Immature natural killer cell (primary cell): ENCODE measurements around the gene ABCB6. TPM values are rescaled to one million over a fixed set of nuclear protein-coding genes. Genes with fewer than 3 reads are reported as not detected.
"Not testable (repeated sequence)": the region's sequence is repeated elsewhere in the genome, so short reads cannot be mapped to it uniquely, and the experiment has no call there.

Experiments
- DNase-seq, 3 donors: peaks; one replicate each; pipeline ENCODE4 v3.0.0; 2022; ENCODE audit warnings: mixed read lengths in 1 of 3
- H3K27ac Mint-ChIP-seq, 6 donors: one replicate each; pipeline ENCODE4 v1.8.0; 2020; ENCODE audit warnings: mixed read lengths in 6 of 6, mild to moderate bottlenecking in 5 of 6, inconsistent platforms in 4 of 6, moderate library complexity in 3 of 6
- H3K27me3 Mint-ChIP-seq, 3 donors: one replicate each; pipeline ENCODE4 v1.8.0; 2020 to 2021; ENCODE audit warnings: low read depth in 3 of 3, mild to moderate bottlenecking in 3 of 3, mixed read lengths in 3 of 3, moderate library complexity in 3 of 3, inconsistent platforms in 1 of 3
- H3K36me3 Mint-ChIP-seq, 3 donors: one replicate each; pipeline ENCODE4 v1.8.0; 2020; ENCODE audit warnings: mixed read lengths in 3 of 3, inconsistent platforms in 2 of 3, mild to moderate bottlenecking in 2 of 3
- H3K4me1 Mint-ChIP-seq, 2 donors: one replicate each; pipeline ENCODE4 v1.8.0; 2020; ENCODE audit warnings: inconsistent platforms in 2 of 2, mild to moderate bottlenecking in 2 of 2, mixed read lengths in 2 of 2, moderate library complexity in 1 of 2
- H3K4me3 Mint-ChIP-seq, 5 donors: one replicate each; pipeline ENCODE4 v1.8.0; 2020; ENCODE audit warnings: mild to moderate bottlenecking in 5 of 5, mixed read lengths in 5 of 5, inconsistent platforms in 3 of 5, moderate library complexity in 3 of 5
- H3K9me3 Mint-ChIP-seq, 6 donors: one replicate each; pipeline ENCODE4 v1.8.0; 2020; ENCODE audit warnings: mild to moderate bottlenecking in 6 of 6, mixed read lengths in 6 of 6, inconsistent platforms in 4 of 6, moderate library complexity in 3 of 6
- polyA plus RNA-seq, 3 donors: library from polyadenylated mRNA; unstranded; fragments of 300-500 nt; fragmentation: Illumina TruSeq; gene quantifications; one replicate each; pipeline ENCODE4 v1.2.3, GENCODE V29; 2021

ABCB6 gene
- polyA plus RNA-seq: 1 to 10 TPM in 2 of 3 donors, under 1 TPM in 1; 0.21 to 3.7 (median 1.2) TPM

- Mint-ChIP-seq H3K4me1 (peaks cover 17 to 20% of the 10 kb centered on the region in 2 donors), H3K27ac (peak within 1 kb of the TSS; percentile 70 to 94 (median 76)), H3K4me3 (peak within 1 kb of the TSS; percentile 78 to 89 (median 82)), H3K27me3 (peaks cover 8 to 13% (median 8%) of the 10 kb centered on the region in 3 donors), H3K9me3 (peaks cover 0 to 1% (median 0%) of the 10 kb centered on the region in 6 donors), H3K36me3 (peaks cover 8 to 26% (median 11%) of the 10 kb centered on the region in 3 donors)
- peak; percentile 81 to 84 (median 82) for DNase-seq
Observed at GRCh38 chr2:219218732-219219701, at the start of gene ABCB6. ABCB6 (minus strand) TSS chr2:219218958; CDS start chr2:219218673, 285 bp downstream.

GRCh38 chr2:219268294-219268693 lies 49.5 kb upstream of the ABCB6 start:
- H3K4me3 Mint-ChIP-seq: no peak overlapping the region
- no peaks in the 10 kb centered on the region for H3K9me3 Mint-ChIP-seq
- peaks cover 0 to 3% (median under 1%) of the 10 kb centered on the region in 3 donors for H3K27me3 Mint-ChIP-seq
- H3K4me1 Mint-ChIP-seq: no peaks in the 10 kb centered on the region
- no peak for DNase-seq
- no peak overlapping the region for H3K27ac Mint-ChIP-seq
- H3K36me3 Mint-ChIP-seq: no peaks in the 10 kb centered on the region

GRCh38 chr2:219266886-219267285 lies 48.1 kb upstream of the ABCB6 start:
- Mint-ChIP-seq H3K4me1 (no peaks in the 10 kb centered on the region), H3K27ac (no peak overlapping the region)

GRCh38 chr2:219266232-219266631 lies 47.5 kb upstream of the ABCB6 start:
- H3K9me3 Mint-ChIP-seq: no peaks in the 10 kb centered on the region
- H3K36me3 Mint-ChIP-seq: no peaks in the 10 kb centered on the region
- H3K4me1 Mint-ChIP-seq: no peaks in the 10 kb centered on the region
- no peak overlapping the region for H3K4me3 Mint-ChIP-seq
- no peak overlapping the region for H3K27ac Mint-ChIP-seq
- DNase-seq: no peak
- H3K27me3 Mint-ChIP-seq: peaks cover 0 to 6% (median 5%) of the 10 kb centered on the region in 3 donors

More at GRCh38 chr2:219266886-219267285, 48.1 kb upstream of the ABCB6 start:
- Mint-ChIP-seq H3K27me3 (peaks cover 0 to 4% (median 3%) of the 10 kb centered on the region in 3 donors), H3K9me3 (no peaks in the 10 kb centered on the region), H3K4me3 (no peak overlapping the region), H3K36me3 (no peaks in the 10 kb centered on the region)
- DNase-seq: no peak

GRCh38 chr2:219261024-219261855 lies 42.5 kb upstream of the ABCB6 start:
- Mint-ChIP-seq H3K27me3 (peaks cover 5 to 13% (median 8%) of the 10 kb centered on the region in 3 donors), H3K4me1 (no peaks in the 10 kb centered on the region), H3K9me3 (no peaks in the 10 kb centered on the region), H3K27ac (no peak overlapping the region), H3K4me3 (no peak overlapping the region), H3K36me3 (no peaks in the 10 kb centered on the region)
- DNase-seq: no peak

GRCh38 chr2:219258942-219259341 lies 40.2 kb upstream of the ABCB6 start:
- peaks cover 7 to 20% (median 17%) of the 10 kb centered on the region in 3 donors for H3K27me3 Mint-ChIP-seq
- DNase-seq, H3K4me3 Mint-ChIP-seq, H3K36me3 Mint-ChIP-seq, H3K27ac Mint-ChIP-seq, H3K9me3 Mint-ChIP-seq, H3K4me1 Mint-ChIP-seq: not testable (repeated sequence)

GRCh38 chr2:219254590-219255201 lies 35.9 kb upstream of the ABCB6 start:
- H3K4me3 Mint-ChIP-seq: peak overlapping the region; percentile 84 to 89 (median 88)
- no peaks in the 10 kb centered on the region for H3K9me3 Mint-ChIP-seq
- peaks cover 11 to 25% (median 15%) of the 10 kb centered on the region in 3 donors for H3K27me3 Mint-ChIP-seq
- peaks cover 37 to 40% of the 10 kb centered on the region in 2 donors for H3K4me1 Mint-ChIP-seq
- peaks cover 0 to 13% (median 5%) of the 10 kb centered on the region in 3 donors for H3K36me3 Mint-ChIP-seq
- H3K27ac Mint-ChIP-seq: peak overlapping the region; percentile 93 to 97 (median 94)
- peak; percentile 68 to 75 (median 69) for DNase-seq

- peak within 1 kb of the TSS; percentile 86 to 95 (median 89) for H3K4me3 Mint-ChIP-seq
- peak within 1 kb of the TSS; percentile 94 to 98 (median 96) for H3K27ac Mint-ChIP-seq
- H3K36me3 Mint-ChIP-seq: peaks cover 0 to 20% (median 8%) of the 10 kb centered on the region in 3 donors
- H3K9me3 Mint-ChIP-seq: no peaks in the 10 kb centered on the region
- H3K27me3 Mint-ChIP-seq: peaks cover 9 to 25% (median 15%) of the 10 kb centered on the region in 3 donors
- peak; percentile 85 to 91 (median 89) for DNase-seq
- peaks cover 45 to 47% of the 10 kb centered on the region in 2 donors for H3K4me1 Mint-ChIP-seq
Observed at GRCh38 chr2:219253753-219254589, 35.2 kb upstream of the ABCB6 start, which contains the start of gene TUBA4A. TUBA4A (minus strand) TSS chr2:219253918; CDS start chr2:219253858, 60 bp downstream.

GRCh38 chr2:219252900-219253752 lies 34.4 kb upstream of the ABCB6 start, which contains the start of gene TUBA4B:
TUBA4B (plus strand) TSS chr2:219253243; CDS start chr2:219253408, 165 bp downstream.
- peak; percentile 49 to 56 (median 54) for DNase-seq
- Mint-ChIP-seq H3K4me1 (peaks cover 53 to 56% of the 10 kb centered on the region in 2 donors), H3K4me3 (peak within 1 kb of the TSS; percentile 86 to 95 (median 89)), H3K27me3 (peaks cover 11 to 27% (median 15%) of the 10 kb centered on the region in 3 donors), H3K27ac (peak within 1 kb of the TSS; percentile 94 to 98 (median 96)), H3K36me3 (peaks cover 0 to 24% (median 12%) of the 10 kb centered on the region in 3 donors), H3K9me3 (no peaks in the 10 kb centered on the region)

- peak overlapping the region; percentile 81 to 98 (median 96) for H3K27ac Mint-ChIP-seq
- peaks cover 11 to 31% (median 18%) of the 10 kb centered on the region in 3 donors for H3K27me3 Mint-ChIP-seq
- H3K9me3 Mint-ChIP-seq: no peaks in the 10 kb centered on the region
- H3K36me3 Mint-ChIP-seq: peaks cover 0 to 24% (median 12%) of the 10 kb centered on the region in 3 donors
- H3K4me1 Mint-ChIP-seq: peaks cover 59 to 62% of the 10 kb centered on the region in 2 donors
- no peak for DNase-seq
- H3K4me3 Mint-ChIP-seq: peak overlapping the region; percentile 86 to 95 (median 89)
Observed at GRCh38 chr2:219252570-219252899, 33.8 kb upstream of the ABCB6 start.

GRCh38 chr2:219252084-219252483 lies 33.3 kb upstream of the ABCB6 start:
- no peak for DNase-seq
- Mint-ChIP-seq H3K4me3 (peak overlapping the region; percentile 86 to 95 (median 89)), H3K27ac (peak overlapping the region; percentile 87 to 98 (median 96)), H3K27me3 (peaks cover 11 to 35% (median 20%) of the 10 kb centered on the region in 3 donors), H3K9me3 (no peaks in the 10 kb centered on the region), H3K4me1 (peaks cover 63 to 66% of the 10 kb centered on the region in 2 donors), H3K36me3 (peaks cover 0 to 24% (median 12%) of the 10 kb centered on the region in 3 donors)
